ENCODE results near the gene HCN1.

DNA sequence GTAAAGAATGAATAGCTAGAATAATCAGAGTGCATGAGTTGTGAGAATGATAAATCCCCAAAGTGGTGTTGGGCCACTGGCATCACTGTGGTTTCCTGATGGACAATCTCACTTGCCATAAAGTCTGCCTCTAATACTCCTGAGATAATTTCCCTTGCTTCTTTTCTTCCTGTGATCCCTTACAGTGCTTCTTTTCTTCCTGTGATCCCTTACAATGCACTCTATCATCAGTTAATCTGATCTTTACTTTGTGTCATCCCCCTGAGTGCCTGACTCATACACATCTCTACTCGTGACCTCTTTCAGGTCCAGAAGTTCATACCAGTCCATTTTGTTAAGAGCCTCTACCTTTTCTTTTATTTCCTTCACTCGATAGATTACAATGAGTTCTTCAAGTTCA, 418.3 kb downstream of the HCN1 start:
- TF ChIP-seq POLR2A (IDR thresholded peaks at IDR 0.05) (no peak), POLR2AphosphoS5 (IDR thresholded peaks at IDR 0.05) (no peak), CTCF (IDR thresholded peaks at IDR 0.05) (no peak)

All from sigmoid colon (tissue), 4 donors.